HepG2 (cell line): ENCODE results near the gene ZNF425. TPM values are rescaled to one million over a fixed set of nuclear protein-coding genes. Genes with fewer than 3 reads are reported as not detected.

Experiments
- PAF1 ChIP-seq: IDR thresholded peaks from 2 replicates; pipeline ENCODE4 v1.6.1; 2016; ENCODE audit warnings: missing genetic modification reagents, missing compliant biosample characterization
- POGK ChIP-seq: sonication (generic); formaldehyde crosslinking; conservative IDR thresholded peaks from 2 replicates; pipeline ENCODE4 v1.8.0; 2022; ENCODE audit warnings: mild to moderate bottlenecking, moderate library complexity, missing genetic modification reagents
- ZBTB7B ChIP-seq: sonication (generic); formaldehyde crosslinking; IDR thresholded peaks from 2 replicates; pipeline ENCODE4 v1.4.0; 2020; ENCODE audit warnings: missing genetic modification reagents
- ZFP90 ChIP-seq: sonication (generic); formaldehyde crosslinking; IDR thresholded peaks from 2 replicates; pipeline ENCODE4 v1.8.0; 2022; ENCODE audit warnings: missing genetic modification reagents, mild to moderate bottlenecking, inconsistent platforms, borderline replicate concordance
- ZNF280D ChIP-seq: sonication (generic); formaldehyde crosslinking; IDR thresholded peaks from 2 replicates; pipeline ENCODE4 v1.5.1; 2020; ENCODE audit warnings: mild to moderate bottlenecking, missing genetic modification reagents
- ZNF747 ChIP-seq: sonication (generic); formaldehyde crosslinking; IDR thresholded peaks from 2 replicates; pipeline ENCODE4 v1.8.1; 2023; ENCODE audit warnings: missing genetic modification reagents, mild to moderate bottlenecking, borderline replicate concordance
- ZNF800 ChIP-seq: sonication (generic); formaldehyde crosslinking; IDR thresholded peaks from 2 replicates; pipeline ENCODE4 v1.4.0; 2020; ENCODE audit warnings: missing genetic modification reagents
- polyA plus RNA-seq, 8 experiments: library from polyadenylated mRNA; depleted of rRNA in 3 of 8; stranded (reverse) in 7 of 8; unstranded in 1 of 8; fragments of >200 nt; fragmentation: Illumina TruSeq in 4 of 8; extraction: Trizol in 4 of 8; gene quantifications; 2 replicates each; pipeline versions ENCODE4 v1.2.1 to v1.2.3, GENCODE V29; 2011 to 2016; ENCODE audit warnings: low read depth in 4 of 8, missing spikeins in 1 of 8, mixed read lengths in 1 of 8; ENCODE audit not compliant: insufficient read depth in 1 of 8
- total RNA-seq, 5 experiments: library from RNA; depleted of rRNA; stranded (reverse); fragments of >200 nt; fragmentation: Illumina TruSeq; extraction: Trizol; gene quantifications; 2 replicates each; pipeline ENCODE4 v1.2.3, GENCODE V29; 2016; ENCODE audit warnings: low read depth in 1 of 5
- TF ChIP-seq, protein P1 (sequence below): sonication (generic); formaldehyde crosslinking; IDR thresholded peaks from 2 replicates; pipeline ENCODE4 v1.8.1; 2022; ENCODE audit warnings: low read depth, mild to moderate bottlenecking, missing genetic modification reagents
- TF ChIP-seq, protein P2 (sequence below): sonication (generic); formaldehyde crosslinking; IDR thresholded peaks from 2 replicates; pipeline ENCODE4 v1.4.0; 2020; ENCODE audit warnings: mild to moderate bottlenecking, missing genetic modification reagents

ZNF425 gene
- total and polyA plus RNA-seq, 2 of the 13 experiments (the other 11 are each of a cell fraction or from before 2014, with no cell fraction given), result 0.51 to 1.1 TPM

- TF ChIP-seq, protein P1, sequence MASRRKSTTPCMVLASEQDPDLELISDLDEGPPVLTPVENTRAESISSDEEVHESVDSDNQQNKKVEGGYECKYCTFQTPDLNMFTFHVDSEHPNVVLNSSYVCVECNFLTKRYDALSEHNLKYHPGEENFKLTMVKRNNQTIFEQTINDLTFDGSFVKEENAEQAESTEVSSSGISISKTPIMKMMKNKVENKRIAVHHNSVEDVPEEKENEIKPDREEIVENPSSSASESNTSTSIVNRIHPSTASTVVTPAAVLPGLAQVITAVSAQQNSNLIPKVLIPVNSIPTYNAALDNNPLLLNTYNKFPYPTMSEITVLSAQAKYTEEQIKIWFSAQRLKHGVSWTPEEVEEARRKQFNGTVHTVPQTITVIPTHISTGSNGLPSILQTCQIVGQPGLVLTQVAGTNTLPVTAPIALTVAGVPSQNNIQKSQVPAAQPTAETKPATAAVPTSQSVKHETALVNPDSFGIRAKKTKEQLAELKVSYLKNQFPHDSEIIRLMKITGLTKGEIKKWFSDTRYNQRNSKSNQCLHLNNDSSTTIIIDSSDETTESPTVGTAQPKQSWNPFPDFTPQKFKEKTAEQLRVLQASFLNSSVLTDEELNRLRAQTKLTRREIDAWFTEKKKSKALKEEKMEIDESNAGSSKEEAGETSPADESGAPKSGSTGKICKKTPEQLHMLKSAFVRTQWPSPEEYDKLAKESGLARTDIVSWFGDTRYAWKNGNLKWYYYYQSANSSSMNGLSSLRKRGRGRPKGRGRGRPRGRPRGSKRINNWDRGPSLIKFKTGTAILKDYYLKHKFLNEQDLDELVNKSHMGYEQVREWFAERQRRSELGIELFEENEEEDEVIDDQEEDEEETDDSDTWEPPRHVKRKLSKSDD (CRISPR knock-in tag), result no peak
- TF ChIP-seq ZBTB7B (CRISPR knock-in tag) (peak; percentile 40; the same call in 1 of the 2 replicates), POGK (CRISPR knock-in tag) (peak; percentile 31; the same call in 1 of the 2 replicates), PAF1 (CRISPR knock-in tag) (no peak), ZFP90 (CRISPR knock-in tag) (no peak), ZNF747 (CRISPR knock-in tag) (no peak), ZNF280D (CRISPR knock-in tag) (no peak), ZNF800 (CRISPR knock-in tag) (peak; percentile 80)
- TF ChIP-seq, protein P2, sequence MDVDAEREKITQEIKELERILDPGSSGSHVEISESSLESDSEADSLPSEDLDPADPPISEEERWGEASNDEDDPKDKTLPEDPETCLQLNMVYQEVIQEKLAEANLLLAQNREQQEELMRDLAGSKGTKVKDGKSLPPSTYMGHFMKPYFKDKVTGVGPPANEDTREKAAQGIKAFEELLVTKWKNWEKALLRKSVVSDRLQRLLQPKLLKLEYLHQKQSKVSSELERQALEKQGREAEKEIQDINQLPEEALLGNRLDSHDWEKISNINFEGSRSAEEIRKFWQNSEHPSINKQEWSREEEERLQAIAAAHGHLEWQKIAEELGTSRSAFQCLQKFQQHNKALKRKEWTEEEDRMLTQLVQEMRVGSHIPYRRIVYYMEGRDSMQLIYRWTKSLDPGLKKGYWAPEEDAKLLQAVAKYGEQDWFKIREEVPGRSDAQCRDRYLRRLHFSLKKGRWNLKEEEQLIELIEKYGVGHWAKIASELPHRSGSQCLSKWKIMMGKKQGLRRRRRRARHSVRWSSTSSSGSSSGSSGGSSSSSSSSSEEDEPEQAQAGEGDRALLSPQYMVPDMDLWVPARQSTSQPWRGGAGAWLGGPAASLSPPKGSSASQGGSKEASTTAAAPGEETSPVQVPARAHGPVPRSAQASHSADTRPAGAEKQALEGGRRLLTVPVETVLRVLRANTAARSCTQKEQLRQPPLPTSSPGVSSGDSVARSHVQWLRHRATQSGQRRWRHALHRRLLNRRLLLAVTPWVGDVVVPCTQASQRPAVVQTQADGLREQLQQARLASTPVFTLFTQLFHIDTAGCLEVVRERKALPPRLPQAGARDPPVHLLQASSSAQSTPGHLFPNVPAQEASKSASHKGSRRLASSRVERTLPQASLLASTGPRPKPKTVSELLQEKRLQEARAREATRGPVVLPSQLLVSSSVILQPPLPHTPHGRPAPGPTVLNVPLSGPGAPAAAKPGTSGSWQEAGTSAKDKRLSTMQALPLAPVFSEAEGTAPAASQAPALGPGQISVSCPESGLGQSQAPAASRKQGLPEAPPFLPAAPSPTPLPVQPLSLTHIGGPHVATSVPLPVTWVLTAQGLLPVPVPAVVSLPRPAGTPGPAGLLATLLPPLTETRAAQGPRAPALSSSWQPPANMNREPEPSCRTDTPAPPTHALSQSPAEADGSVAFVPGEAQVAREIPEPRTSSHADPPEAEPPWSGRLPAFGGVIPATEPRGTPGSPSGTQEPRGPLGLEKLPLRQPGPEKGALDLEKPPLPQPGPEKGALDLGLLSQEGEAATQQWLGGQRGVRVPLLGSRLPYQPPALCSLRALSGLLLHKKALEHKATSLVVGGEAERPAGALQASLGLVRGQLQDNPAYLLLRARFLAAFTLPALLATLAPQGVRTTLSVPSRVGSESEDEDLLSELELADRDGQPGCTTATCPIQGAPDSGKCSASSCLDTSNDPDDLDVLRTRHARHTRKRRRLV, result no peak
These were observed 21.9 kb upstream of the ZNF425 start (continued) for GRCh38 chr7:149147752-149148653.
